A549 (cell line): Measurements from ENCODE around the gene WIZ. TPM values are rescaled to one million over a fixed set of nuclear protein-coding genes. Genes with fewer than 3 reads are reported as not detected.

Experiments
- ATAC-seq, 2 experiments: fragments of 200-7000 bp in 1 of 2; fragments of >200 bp in 1 of 2; cut with Nextera tagmentation in 1 of 2; cut with Tn5 transposase in 1 of 2; 3 replicates each; pipeline versions ENCODE4 v1.8.0 to v1.9.1; 2018 to 2020; ENCODE audit warnings: mild to moderate bottlenecking in 1 of 2, moderate library complexity in 1 of 2
- CTCF ChIA-PET: fragments of 300-600 bp; sonication (Branson Sonifier 250); formaldehyde crosslinking; extraction: SDS; loops from one replicate; lab custom pipeline; 2021; ENCODE audit warnings: antibody characterized with exemption, inconsistent platforms; lab: Yijun Ruan, JAX
- POLR2A ChIA-PET: fragments of 350-600 bp; formaldehyde crosslinking; extraction: SDS; loops from one replicate; lab custom pipeline; 2021; ENCODE audit warnings: antibody characterized with exemption, inconsistent platforms; lab: Yijun Ruan, JAX
- DNase-seq, 2 experiments: peaks; one replicate each; pipeline versions ENCODE4 v3.0.0 to v3.0.0-alpha.2; 2011 to 2016; ENCODE audit warnings: low read depth in 1 of 2, low spot score in 1 of 2
- FAIRE-seq: peaks from 2 replicates; lab custom pipeline; 2011; peaks lifted over from hg19 to GRCh38; lab: Jason Lieb, UNC
- H3K27ac ChIP-seq, 2 experiments: fragments of >200 bp; sonication (Bioruptor Twin); formaldehyde crosslinking; 3 replicates each; pipeline ENCODE4 v1.5.1; 2016 to 2017
- H3K4me1 ChIP-seq: fragments of >200 bp; sonication (Bioruptor Twin); formaldehyde crosslinking; 3 replicates; pipeline ENCODE4 v1.6.1; 2016
- H3K4me2 ChIP-seq: fragments of >200 bp; sonication (Bioruptor Twin); formaldehyde crosslinking; 3 replicates; pipeline ENCODE4 v1.6.1; 2016
- H3K4me3 ChIP-seq: fragments of >200 bp; sonication (Bioruptor Twin); formaldehyde crosslinking; 3 replicates; pipeline ENCODE4 v1.5.1; 2016
- H3K9me3 ChIP-seq: fragments of >200 bp; sonication (Bioruptor Twin); formaldehyde crosslinking; 3 replicates; pipeline ENCODE4 v1.6.1; 2016
- BCL3 ChIP-seq: fragments of >200 bp; sonication (Bioruptor Twin); formaldehyde crosslinking; IDR thresholded peaks from 3 replicates; pipeline ENCODE4 v1.6.1; 2016
- BHLHE40 ChIP-seq: IDR thresholded peaks from 2 replicates; pipeline ENCODE4 v1.6.1; 2012; ENCODE audit warnings: low read depth, low read length, inconsistent platforms
- CHD4 ChIP-seq: fragments of 200-600 bp; sonication (generic); IDR thresholded peaks from 2 replicates; pipeline ENCODE4 v1.6.1; 2016; ENCODE audit warnings: antibody characterized with exemption, mild to moderate bottlenecking, borderline replicate concordance
- EHF ChIP-seq: fragments of 250-450 bp; sonication (Bioruptor Pico); IDR thresholded peaks from 2 replicates; pipeline ENCODE4 v1.5.0; 2020; ENCODE audit warnings: mild to moderate bottlenecking
- EP300 ChIP-seq, 2 experiments: fragments of >200 bp; sonication (Bioruptor Twin); formaldehyde crosslinking; IDR thresholded peaks; 2 replicates in 1 of 2; 3 replicates in 1 of 2; pipeline ENCODE4 v1.6.1; 2016 to 2017
- ESRRA ChIP-seq: fragments of 150-350 bp; IDR thresholded peaks from 2 replicates; pipeline ENCODE4 v1.6.1; 2014; ENCODE audit warnings: mild to moderate bottlenecking, low read length, borderline replicate concordance
- GATA3 ChIP-seq: IDR thresholded peaks from 2 replicates; pipeline ENCODE4 v1.6.1; 2012; ENCODE audit warnings: borderline replicate concordance
- HDAC2 ChIP-seq: fragments of 200-600 bp; sonication (generic); IDR thresholded peaks from 2 replicates; pipeline ENCODE4 v1.6.1; 2016
- HEYL ChIP-seq: fragments of 250-450 bp; sonication (Bioruptor Pico); IDR thresholded peaks from 2 replicates; pipeline ENCODE4 v1.8.0; 2021; ENCODE audit warnings: mild to moderate bottlenecking, moderate library complexity
- HOXA7 ChIP-seq: fragments of 250-450 bp; sonication (Bioruptor Pico); IDR thresholded peaks from 2 replicates; pipeline ENCODE4 v1.5.0; 2020; ENCODE audit warnings: mild to moderate bottlenecking, moderate library complexity
- HOXB13 ChIP-seq: fragments of 250-450 bp; sonication (Bioruptor Pico); IDR thresholded peaks from 2 replicates; pipeline ENCODE4 v1.5.0; 2020; ENCODE audit warnings: low read depth, mild to moderate bottlenecking, moderate library complexity
- JUN ChIP-seq, 2 experiments: fragments of >200 bp; sonication (Bioruptor Twin); formaldehyde crosslinking; IDR thresholded peaks; 2 replicates in 1 of 2; 3 replicates in 1 of 2; pipeline ENCODE4 v1.6.1; 2016 to 2017
- MAFK ChIP-seq: fragments of 450-650 bp; IDR thresholded peaks from 2 replicates; pipeline ENCODE4 v1.6.1; 2014; ENCODE audit not compliant: partially characterized antibody
- MAX ChIP-seq: IDR thresholded peaks from 2 replicates; pipeline ENCODE4 v1.6.1; 2012
- MYC ChIP-seq: IDR thresholded peaks from 2 replicates; pipeline ENCODE4 v1.6.1; 2012; ENCODE audit warnings: mild to moderate bottlenecking, inconsistent platforms, low read length, improper control_type of control experiment, borderline replicate concordance
- PBX3 ChIP-seq: IDR thresholded peaks from 2 replicates; pipeline ENCODE4 v1.6.1; 2012
- PHF8 ChIP-seq: fragments of 200-600 bp; sonication (generic); IDR thresholded peaks from 2 replicates; pipeline ENCODE4 v1.6.1; 2016; ENCODE audit warnings: low read depth, mild to moderate bottlenecking, antibody characterized with exemption, moderate library complexity, borderline replicate concordance
- POLR2A ChIP-seq: IDR thresholded peaks from 2 replicates; pipeline ENCODE4 v1.6.1; 2012; ENCODE audit warnings: mild to moderate bottlenecking, low read length
- REST ChIP-seq: fragments of 200-600 bp; sonication (generic); IDR thresholded peaks from 2 replicates; pipeline ENCODE4 v1.6.1; 2016; ENCODE audit warnings: antibody characterized with exemption, mild to moderate bottlenecking, moderate library complexity
- ZSCAN20 ChIP-seq: fragments of 250-450 bp; sonication (Bioruptor Pico); IDR thresholded peaks from 2 replicates; pipeline ENCODE4 v1.8.0; 2022; ENCODE audit warnings: mild to moderate bottlenecking, moderate library complexity
- WGBS: methylation state at CpG from one replicate; pipeline ENCODE4 v1.1.6; 2017; ENCODE audit errors: missing lambda C conversion rate; 5-methylcytosine and 5-hydroxymethylcytosine counted together
- polyA plus RNA-seq, 4 experiments: library from polyadenylated mRNA; depleted of rRNA in 3 of 4; stranded (reverse); fragments of >200 nt; fragmentation: RNase III in 1 of 4; extraction: RNeasy Plus Mini Kit Qiagen cat#74134 plus additional on column Dnase treatment in 1 of 4; gene quantifications; 2 replicates in 3 of 4; 3 replicates in 1 of 4; pipeline ENCODE4 v1.2.3, GENCODE V29; 2011 to 2017
- TF ChIP-seq, protein P1 (sequence below): fragments of >200 bp; sonication (Bioruptor Twin); formaldehyde crosslinking; IDR thresholded peaks from 2 replicates; pipeline ENCODE4 v1.6.1; 2016

Gene WIZ
- polyA plus RNA-seq, 2 of the 4 experiments (the other 2 are of a cell fraction), result 3.7 to 15.1 TPM

- TF ChIP-seq BCL3 (no peak), HEYL (CRISPR knock-in tag) (no peak), MAX (no peak), ZSCAN20 (CRISPR knock-in tag) (no peak)
These were observed 45.0 kb downstream of the WIZ start (continued) for GRCh38 chr19:15404780-15405211.

GRCh38 chr19:15404097-15404779, 45.5 kb downstream of the WIZ start:
- DNase-seq (no peak), ATAC-seq (no peak), FAIRE-seq (no peak)
- ChIA-PET POLR2A (interaction anchor here (1.6 kb wide), 1 partner anchor 15 kb away, joined by 3 read pairs; the partner anchor contains the start of gene AKAP8L), CTCF (interaction anchor here (0.6 kb wide), 2 partner anchors 47 to 313 kb away, joined by 3 read pairs; no protein-coding TSS in a partner anchor)
- 88% methylated on average over 7 of the region's 7 CpGs for WGBS
- H3K27ac ChIP-seq, result no peak overlapping the region
- no peak overlapping the region for H3K4me2 ChIP-seq
- no peaks in the 10 kb centered on the region for H3K9me3 ChIP-seq
- TF ChIP-seq PBX3 (no peak), EP300 (IDR thresholded peaks at IDR 0.05) (no peak), PHF8 (no peak), BHLHE40 (no peak), HOXA7 (CRISPR knock-in tag) (no peak), MAFK (no peak), GATA3 (no peak), HDAC2 (no peak), CHD4 (no peak), MAX (no peak), JUN (IDR thresholded peaks at IDR 0.05) (no peak), REST (no peak), MYC (no peak), ESRRA (no peak), POLR2A (no peak), EHF (no peak), HOXB13 (CRISPR knock-in tag) (no peak)
- TF ChIP-seq, protein P1, sequence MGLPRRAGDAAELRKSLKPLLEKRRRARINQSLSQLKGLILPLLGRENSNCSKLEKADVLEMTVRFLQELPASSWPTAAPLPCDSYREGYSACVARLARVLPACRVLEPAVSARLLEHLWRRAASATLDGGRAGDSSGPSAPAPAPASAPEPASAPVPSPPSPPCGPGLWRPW, result no peak
- no peak overlapping the region for H3K4me3 ChIP-seq
- no peaks in the 10 kb centered on the region for H3K4me1 ChIP-seq
